ENCODE results near the gene MS4A5.

GRCh38 chr11:60485987-60486386 is 56.6 kb downstream of the MS4A5 start:
- TF ChIP-seq HOMEZ (CRISPR knock-in tag; IDR thresholded peaks at IDR 0.05; ENCODE audit: low read depth) (no peak), ZSCAN31 (CRISPR knock-in tag; IDR thresholded peaks at IDR 0.05; ENCODE audit: low read depth) (no peak), EZH2 (conservative IDR thresholded peaks at IDR 0.05; ENCODE audit: low read depth, low read length) (no peak), TEAD2 (CRISPR knock-in tag; IDR thresholded peaks at IDR 0.05) (no peak), KDM5B (CRISPR knock-in tag; IDR thresholded peaks at IDR 0.05; ENCODE audit: borderline replicate concordance) (no peak), CTCF (CRISPR knock-in tag; IDR thresholded peaks at IDR 0.05) (peak; percentile 66), SMAD3 (CRISPR knock-in tag; IDR thresholded peaks at IDR 0.05) (no peak), POLR2AphosphoS5 (IDR thresholded peaks at IDR 0.05; ENCODE audit: low read depth, low read length) (no peak), ETV5 (CRISPR knock-in tag; IDR thresholded peaks at IDR 0.05; ENCODE audit: borderline replicate concordance) (no peak)
